Activated CD8-positive, alpha-beta T cell treated with anti-CD3 and anti-CD28 coated beads, Interleukin-2, amount 10 ng/mL, durations not matched to agents 7 days and 5 days (primary cell): ENCODE data around the gene CD82. TPM values are rescaled to one million over a fixed set of nuclear protein-coding genes. Genes with fewer than 3 reads are reported as not detected.

Experiments
- ATAC-seq: fragments of 150-1000 bp; cut with Tn5 transposase; one replicate; pipeline ENCODE4 v1.10.0; 2021; ENCODE audit warnings: moderate library complexity
- CTCF ChIA-PET: fragments of 350-600 bp; sonication (Branson Sonifier 250); formaldehyde crosslinking; loops from one replicate; lab custom pipeline; 2021; ENCODE audit warnings: antibody characterized with exemption; lab: Charles Lee
- POLR2A ChIA-PET: fragments of 350-600 bp; sonication (Branson Sonifier 250); formaldehyde crosslinking; loops from one replicate; lab custom pipeline; 2021; ENCODE audit warnings: antibody characterized with exemption; lab: Charles Lee
- DNase-seq: peaks from one replicate; pipeline ENCODE4 v3.0.0-alpha.2; 2020
- H3K27ac Mint-ChIP-seq: one replicate; pipeline ENCODE4 v1.8.0; 2021; ENCODE audit warnings: mild to moderate bottlenecking, mixed read lengths
- H3K27me3 Mint-ChIP-seq: one replicate; pipeline ENCODE4 v1.8.0; 2021; ENCODE audit warnings: low read depth, mixed read lengths
- H3K36me3 Mint-ChIP-seq: one replicate; pipeline ENCODE4 v1.8.0; 2021; ENCODE audit warnings: low read depth, mixed read lengths
- H3K4me1 Mint-ChIP-seq: one replicate; pipeline ENCODE4 v1.8.0; 2021; ENCODE audit warnings: low read depth, mixed read lengths
- H3K4me3 Mint-ChIP-seq: one replicate; pipeline ENCODE4 v1.8.0; 2021; ENCODE audit warnings: mild to moderate bottlenecking, mixed read lengths
- H3K9me3 Mint-ChIP-seq: one replicate; pipeline ENCODE4 v1.8.0; 2022; ENCODE audit warnings: mixed read lengths; ENCODE audit not compliant: insufficient read depth
- total RNA-seq, 2 experiments: library from RNA; stranded (reverse); gene quantifications; one replicate each; pipeline ENCODE4 v1.2.3, GENCODE V29; 2021

The CD82 gene
- total RNA-seq, 2 experiments from 2014 or later, result 68.2 to 72.9 TPM

- ATAC-seq, result no peak
- Mint-ChIP-seq H3K4me1 (peaks cover 99% of the 10 kb centered on the region), H3K9me3 (no peaks in the 10 kb centered on the region), H3K4me3 (no peak overlapping the region), H3K36me3 (peaks cover 37% of the 10 kb centered on the region), H3K27me3 (no peaks in the 10 kb centered on the region), H3K27ac (peak overlapping the region; percentile 26)
- ChIA-PET CTCF (interaction anchor here (1.0 to 4.0 kb wide), 5 partner anchors 10 to 45 kb away, joined by 3 to 25 read pairs (median 9); no protein-coding TSS in a partner anchor), POLR2A (interaction anchor here (1.4 to 2.1 kb wide), 2 partner anchors 11 to 29 kb away, joined by 3 to 12 read pairs; no protein-coding TSS in a partner anchor)
- no peak for DNase-seq
These were observed 6.4 kb downstream of the CD82 start for GRCh38 chr11:44571871-44572270.

DNA sequence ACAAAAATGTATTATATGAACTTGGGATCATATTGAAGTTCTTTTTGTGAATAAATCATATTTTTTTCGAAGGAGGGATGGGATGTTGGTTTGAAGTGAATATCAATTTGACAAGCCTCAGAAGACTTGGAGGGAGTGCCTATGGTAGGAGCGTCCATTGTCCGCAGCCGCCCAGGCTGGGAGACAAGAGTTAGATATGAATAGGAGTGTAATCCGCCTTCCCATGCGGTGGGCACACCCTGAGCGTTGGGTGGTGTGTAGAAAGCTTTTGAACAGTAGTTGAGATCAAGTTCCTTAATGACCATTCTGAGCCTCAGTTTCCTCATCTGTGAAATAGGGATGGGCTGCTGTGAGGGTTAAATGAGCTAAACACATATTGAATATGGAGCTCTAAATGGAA lies 7.0 kb downstream of the CD82 start:
- Mint-ChIP-seq H3K4me3 (no peak overlapping the region), H3K9me3 (no peaks in the 10 kb centered on the region), H3K27ac (peak overlapping the region; percentile 94), H3K36me3 (peaks cover 36% of the 10 kb centered on the region), H3K4me1 (peaks cover 99% of the 10 kb centered on the region), H3K27me3 (no peaks in the 10 kb centered on the region)
- POLR2A ChIA-PET, result interaction anchor here (1.4 to 2.1 kb wide), 2 partner anchors 11 to 28 kb away, joined by 3 to 12 read pairs; no protein-coding TSS in a partner anchor
- CTCF ChIA-PET, result interaction anchor here (2.4 to 4.0 kb wide), 3 partner anchors 13 to 45 kb away, joined by 9 to 25 read pairs (median 17); no protein-coding TSS in a partner anchor
- DNase-seq, result no peak
- no peak for ATAC-seq

- no peak overlapping the region for H3K4me3 Mint-ChIP-seq
- no peaks in the 10 kb centered on the region for H3K27me3 Mint-ChIP-seq
- ATAC-seq (no peak), DNase-seq (no peak)
- CTCF ChIA-PET, result interaction anchor here (2.4 to 4.0 kb wide), 3 partner anchors 14 to 44 kb away, joined by 9 to 25 read pairs (median 17); no protein-coding TSS in a partner anchor
- POLR2A ChIA-PET, result interaction anchor here (2.1 kb wide), 1 partner anchor 10 kb away, joined by 12 read pairs; no protein-coding TSS in a partner anchor
- no peaks in the 10 kb centered on the region for H3K9me3 Mint-ChIP-seq
- H3K27ac Mint-ChIP-seq, result peak overlapping the region; percentile 94
- H3K36me3 Mint-ChIP-seq, result peaks cover 32% of the 10 kb centered on the region
- peaks cover 99% of the 10 kb centered on the region for H3K4me1 Mint-ChIP-seq
These were observed 7.4 kb downstream of the CD82 start for GRCh38 chr11:44572884-44573283.

DNA sequence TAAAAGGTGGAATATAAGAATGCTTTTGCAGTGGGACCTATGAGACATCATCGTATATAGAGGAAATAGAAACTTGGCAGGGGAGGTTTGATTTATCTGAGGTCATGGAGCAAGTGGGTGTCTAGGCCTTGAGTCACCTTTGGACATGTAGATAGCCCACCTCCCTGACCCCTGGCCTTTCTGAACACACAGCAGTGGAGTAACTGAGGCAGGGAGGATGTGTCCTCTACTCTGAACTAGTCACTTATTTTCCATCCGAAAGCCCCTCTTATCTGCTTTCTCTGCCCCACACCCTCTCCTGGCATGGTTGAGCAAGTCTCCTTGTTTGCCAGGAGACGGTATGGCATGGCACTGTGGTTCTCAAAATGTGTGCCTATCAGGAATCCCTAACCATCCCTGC lies 7.9 kb downstream of the CD82 start:
- POLR2A ChIA-PET, result interaction anchor here (0.8 to 2.2 kb wide), 4 partner anchors 9 to 16 kb away, joined by 3 to 13 read pairs (median 4); partner anchors contain the start of gene CD82
- H3K9me3 Mint-ChIP-seq, result no peaks in the 10 kb centered on the region
- CTCF ChIA-PET, result interaction anchor here (0.9 to 4.0 kb wide), 7 partner anchors 9 to 44 kb away, joined by 3 to 25 read pairs (median 10); partner anchors contain the start of gene CD82
- peaks cover 29% of the 10 kb centered on the region for H3K36me3 Mint-ChIP-seq
- peak overlapping the region; percentile 94 for H3K27ac Mint-ChIP-seq
- DNase-seq (peak; percentile 32), ATAC-seq (no peak)
- H3K4me3 Mint-ChIP-seq, result no peak overlapping the region
- H3K4me1 Mint-ChIP-seq, result peaks cover 99% of the 10 kb centered on the region
- H3K27me3 Mint-ChIP-seq, result no peaks in the 10 kb centered on the region

DNA sequence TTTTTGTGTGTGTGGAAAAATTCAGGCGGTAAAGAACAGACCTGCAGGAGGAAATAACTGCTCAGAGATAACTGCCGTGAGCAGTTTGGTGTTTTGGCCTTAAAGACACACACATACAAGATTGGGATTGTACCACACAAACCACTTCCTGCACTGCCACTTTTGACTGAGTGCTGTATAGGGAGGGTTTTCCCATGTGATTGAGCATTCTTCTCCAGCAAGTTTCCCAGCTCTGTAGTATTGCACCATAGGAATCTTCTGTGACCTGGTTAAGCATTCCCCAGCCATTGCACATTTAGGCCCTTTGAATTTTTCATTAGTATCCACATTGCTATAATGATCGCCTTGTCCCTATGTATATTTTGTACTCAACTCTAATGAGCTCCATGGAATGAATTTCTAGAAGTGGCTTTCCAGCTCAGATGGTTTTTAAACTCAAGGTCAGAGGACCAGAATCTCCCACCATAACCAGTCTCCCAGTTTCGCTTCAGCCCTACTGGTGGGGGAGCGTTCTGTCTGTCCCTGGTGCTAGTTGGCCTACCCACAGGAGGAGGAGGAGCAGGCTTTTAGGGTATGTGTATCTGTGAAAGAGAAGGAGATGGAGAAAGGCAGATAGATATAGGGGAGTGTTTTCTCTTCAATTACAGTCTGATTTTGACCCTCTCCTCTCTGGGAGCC lies 9.3 kb downstream of the CD82 start:
- Mint-ChIP-seq H3K4me1 (peaks cover 95% of the 10 kb centered on the region), H3K36me3 (peaks cover 29% of the 10 kb centered on the region), H3K9me3 (no peaks in the 10 kb centered on the region), H3K27ac (peak overlapping the region; percentile 94), H3K27me3 (no peaks in the 10 kb centered on the region), H3K4me3 (peak overlapping the region; percentile 64)
- CTCF ChIA-PET, result interaction anchor here (1.5 to 4.0 kb wide), 6 partner anchors 10 to 42 kb away, joined by 5 to 25 read pairs (median 10); partner anchors contain the start of gene CD82
- POLR2A ChIA-PET, result interaction anchor here (0.6 to 2.2 kb wide), 5 partner anchors 8 to 25 kb away, joined by 3 to 13 read pairs (median 4); partner anchors contain the start of gene CD82
- DNase-seq (peak; percentile 79), ATAC-seq (peak; percentile 75)

DNA sequence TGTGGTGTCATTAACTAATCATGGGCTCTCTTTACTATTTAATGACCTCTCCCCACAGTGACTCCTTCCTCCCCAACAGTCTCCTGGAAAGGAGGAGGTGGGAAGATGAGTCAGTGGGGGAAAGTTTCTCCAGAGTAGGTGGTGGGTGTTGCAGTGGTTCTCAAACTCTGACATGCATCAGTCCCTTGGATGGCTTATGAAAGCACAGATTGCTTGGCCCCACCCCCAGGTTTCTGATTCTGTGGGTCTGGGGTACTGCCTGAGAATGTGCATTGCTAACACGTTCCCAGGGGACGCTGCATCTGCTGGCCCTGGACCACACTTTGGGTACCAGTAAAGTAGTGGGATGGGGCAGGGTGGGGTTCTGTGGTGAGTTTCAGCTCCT lies 9.8 kb downstream of the CD82 start:
- ATAC-seq (no peak), DNase-seq (no peak)
- ChIA-PET POLR2A (interaction anchor here (0.6 to 2.2 kb wide), 3 partner anchors 11 to 24 kb away, joined by 3 to 13 read pairs (median 4); partner anchors contain the start of gene CD82), CTCF (interaction anchor here (1.6 to 4.0 kb wide), 5 partner anchors 10 to 42 kb away, joined by 5 to 25 read pairs (median 10); partner anchors contain the start of gene CD82)
- Mint-ChIP-seq H3K4me1 (peaks cover 95% of the 10 kb centered on the region), H3K27me3 (no peaks in the 10 kb centered on the region), H3K27ac (peak overlapping the region; percentile 94), H3K36me3 (peaks cover 30% of the 10 kb centered on the region), H3K4me3 (peak overlapping the region; percentile 64), H3K9me3 (no peaks in the 10 kb centered on the region)

GRCh38 chr11:44575962-44576361 lies 10.5 kb downstream of the CD82 start:
- no peak overlapping the region for H3K4me3 Mint-ChIP-seq
- H3K27ac Mint-ChIP-seq, result peak overlapping the region; percentile 94
- ChIA-PET CTCF (no interaction called here), POLR2A (interaction anchor here (0.7 kb wide), 1 partner anchor 21 kb away, joined by 5 read pairs; no protein-coding TSS in a partner anchor)
- H3K36me3 Mint-ChIP-seq, result peaks cover 26% of the 10 kb centered on the region
- peaks cover 90% of the 10 kb centered on the region for H3K4me1 Mint-ChIP-seq
- no peak for DNase-seq
- no peaks in the 10 kb centered on the region for H3K9me3 Mint-ChIP-seq
- ATAC-seq, result no peak
- no peaks in the 10 kb centered on the region for H3K27me3 Mint-ChIP-seq

DNA sequence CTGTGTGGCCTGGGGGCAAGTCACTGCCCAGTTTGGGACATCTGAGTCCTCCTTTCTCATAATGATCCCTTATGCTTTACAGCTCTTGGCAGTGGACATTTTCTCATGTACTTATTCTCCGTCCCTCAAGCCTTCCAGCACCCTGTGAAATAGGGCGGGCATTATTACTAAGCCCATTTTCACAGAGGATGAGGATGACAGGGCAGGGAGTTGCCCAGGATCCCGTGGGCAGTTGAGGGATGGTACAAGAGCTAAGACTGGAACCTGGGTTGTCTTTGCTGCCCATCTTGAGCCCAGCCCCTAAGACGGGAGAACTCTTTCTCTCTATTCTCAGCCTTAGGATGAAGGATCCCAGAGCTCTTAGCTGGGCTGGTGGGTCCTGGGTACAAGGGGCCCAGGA lies 11.2 kb downstream of the CD82 start:
- DNase-seq (no peak), ATAC-seq (no peak)
- ChIA-PET CTCF (no interaction called here), POLR2A (interaction anchor here (0.7 kb wide), 2 partner anchors 10 to 20 kb away, joined by 3 to 5 read pairs; no protein-coding TSS in a partner anchor)
- H3K27ac Mint-ChIP-seq, result peak overlapping the region; percentile 75
- no peaks in the 10 kb centered on the region for H3K9me3 Mint-ChIP-seq
- peaks cover 30% of the 10 kb centered on the region for H3K36me3 Mint-ChIP-seq
- peaks cover 84% of the 10 kb centered on the region for H3K4me1 Mint-ChIP-seq
- no peak overlapping the region for H3K4me3 Mint-ChIP-seq
- no peaks in the 10 kb centered on the region for H3K27me3 Mint-ChIP-seq

GRCh38 chr11:44577231-44577830 lies 11.9 kb downstream of the CD82 start:
- H3K4me3 Mint-ChIP-seq, result no peak overlapping the region
- DNase-seq, result no peak
- ATAC-seq, result no peak
- ChIA-PET POLR2A (interaction anchor here (0.7 to 1.5 kb wide), 4 partner anchors 11 to 34 kb away, joined by 3 to 10 read pairs (median 4); no protein-coding TSS in a partner anchor), CTCF (interaction anchor here (0.8 to 1.7 kb wide), 3 partner anchors 12 to 34 kb away, joined by 3 to 6 read pairs (median 5); partner anchors contain the start of gene CD82)
- H3K27me3 Mint-ChIP-seq, result no peaks in the 10 kb centered on the region
- peak overlapping the region; percentile 75 for H3K27ac Mint-ChIP-seq
- H3K9me3 Mint-ChIP-seq, result no peaks in the 10 kb centered on the region
- peaks cover 31% of the 10 kb centered on the region for H3K36me3 Mint-ChIP-seq
- peaks cover 77% of the 10 kb centered on the region for H3K4me1 Mint-ChIP-seq

DNA sequence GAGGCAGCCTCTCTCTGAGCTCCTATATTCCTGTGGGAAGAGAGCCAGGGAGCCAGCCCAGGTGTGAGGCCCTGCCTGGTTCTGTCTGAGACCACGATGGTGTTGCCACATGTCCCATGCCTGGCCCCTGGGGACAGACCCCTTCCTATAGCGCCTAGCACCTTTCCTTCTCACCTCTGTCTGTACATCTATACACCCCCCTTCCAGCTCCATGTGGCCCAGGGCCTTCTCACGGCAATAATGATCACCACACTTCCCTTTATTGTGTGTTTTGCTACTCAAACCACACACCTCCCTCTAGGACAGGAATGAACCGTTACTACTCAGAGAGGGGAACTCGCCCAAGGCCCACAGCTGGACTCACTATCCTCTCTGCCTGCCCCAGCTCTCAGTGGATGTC lies 12.8 kb downstream of the CD82 start:
- CTCF ChIA-PET, result interaction anchor here (0.7 to 1.7 kb wide), 5 partner anchors 9 to 39 kb away, joined by 3 to 6 read pairs (median 3); partner anchors contain the start of gene CD82
- ATAC-seq, result no peak
- peaks cover 68% of the 10 kb centered on the region for H3K4me1 Mint-ChIP-seq

GRCh38 chr11:44579302-44579761 lies 13.9 kb downstream of the CD82 start:
- Mint-ChIP-seq H3K27ac (peak overlapping the region; percentile 16), H3K4me1 (peaks cover 64% of the 10 kb centered on the region), H3K36me3 (peaks cover 40% of the 10 kb centered on the region), H3K4me3 (no peak overlapping the region), H3K27me3 (no peaks in the 10 kb centered on the region), H3K9me3 (peaks cover 5% of the 10 kb centered on the region)
- POLR2A ChIA-PET, result no interaction called here
- CTCF ChIA-PET, result no interaction called here
- ATAC-seq (no peak), DNase-seq (no peak)

More for the DNA sequence above, 12.8 kb downstream of the CD82 start:
- Mint-ChIP-seq H3K4me3 (no peak overlapping the region), H3K27me3 (no peaks in the 10 kb centered on the region), H3K9me3 (peaks cover 5% of the 10 kb centered on the region), H3K27ac (peak overlapping the region; percentile 54), H3K36me3 (peaks cover 34% of the 10 kb centered on the region)
- POLR2A ChIA-PET, result interaction anchor here (0.9 to 1.5 kb wide), 3 partner anchors 13 to 33 kb away, joined by 4 to 10 read pairs (median 4); partner anchors contain the start of gene CD82
- DNase-seq, result no peak
